ENCODE data around the gene ABHD2.

Gene ABHD2

GRCh38 chr15:89067751-89068150 lies 20.5 kb upstream of the ABHD2 start:
- FAIRE-seq, result no peak
- DNase-seq (ENCODE audit: insufficient read length, low spot score), result no peak
- TF ChIP-seq, protein P1, sequence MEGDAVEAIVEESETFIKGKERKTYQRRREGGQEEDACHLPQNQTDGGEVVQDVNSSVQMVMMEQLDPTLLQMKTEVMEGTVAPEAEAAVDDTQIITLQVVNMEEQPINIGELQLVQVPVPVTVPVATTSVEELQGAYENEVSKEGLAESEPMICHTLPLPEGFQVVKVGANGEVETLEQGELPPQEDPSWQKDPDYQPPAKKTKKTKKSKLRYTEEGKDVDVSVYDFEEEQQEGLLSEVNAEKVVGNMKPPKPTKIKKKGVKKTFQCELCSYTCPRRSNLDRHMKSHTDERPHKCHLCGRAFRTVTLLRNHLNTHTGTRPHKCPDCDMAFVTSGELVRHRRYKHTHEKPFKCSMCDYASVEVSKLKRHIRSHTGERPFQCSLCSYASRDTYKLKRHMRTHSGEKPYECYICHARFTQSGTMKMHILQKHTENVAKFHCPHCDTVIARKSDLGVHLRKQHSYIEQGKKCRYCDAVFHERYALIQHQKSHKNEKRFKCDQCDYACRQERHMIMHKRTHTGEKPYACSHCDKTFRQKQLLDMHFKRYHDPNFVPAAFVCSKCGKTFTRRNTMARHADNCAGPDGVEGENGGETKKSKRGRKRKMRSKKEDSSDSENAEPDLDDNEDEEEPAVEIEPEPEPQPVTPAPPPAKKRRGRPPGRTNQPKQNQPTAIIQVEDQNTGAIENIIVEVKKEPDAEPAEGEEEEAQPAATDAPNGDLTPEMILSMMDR (IDR thresholded peaks at IDR 0.05; ENCODE audit: insufficient read depth, missing control alignments), result no peak

GRCh38 chr15:89068325-89068784 lies 19.9 kb upstream of the ABHD2 start:
- TF ChIP-seq, protein P1 (IDR thresholded peaks at IDR 0.05; ENCODE audit: insufficient read depth, missing control alignments), result no peak
- FAIRE-seq, result no peak
- DNase-seq (ENCODE audit: insufficient read length, low spot score), result no peak

DNA sequence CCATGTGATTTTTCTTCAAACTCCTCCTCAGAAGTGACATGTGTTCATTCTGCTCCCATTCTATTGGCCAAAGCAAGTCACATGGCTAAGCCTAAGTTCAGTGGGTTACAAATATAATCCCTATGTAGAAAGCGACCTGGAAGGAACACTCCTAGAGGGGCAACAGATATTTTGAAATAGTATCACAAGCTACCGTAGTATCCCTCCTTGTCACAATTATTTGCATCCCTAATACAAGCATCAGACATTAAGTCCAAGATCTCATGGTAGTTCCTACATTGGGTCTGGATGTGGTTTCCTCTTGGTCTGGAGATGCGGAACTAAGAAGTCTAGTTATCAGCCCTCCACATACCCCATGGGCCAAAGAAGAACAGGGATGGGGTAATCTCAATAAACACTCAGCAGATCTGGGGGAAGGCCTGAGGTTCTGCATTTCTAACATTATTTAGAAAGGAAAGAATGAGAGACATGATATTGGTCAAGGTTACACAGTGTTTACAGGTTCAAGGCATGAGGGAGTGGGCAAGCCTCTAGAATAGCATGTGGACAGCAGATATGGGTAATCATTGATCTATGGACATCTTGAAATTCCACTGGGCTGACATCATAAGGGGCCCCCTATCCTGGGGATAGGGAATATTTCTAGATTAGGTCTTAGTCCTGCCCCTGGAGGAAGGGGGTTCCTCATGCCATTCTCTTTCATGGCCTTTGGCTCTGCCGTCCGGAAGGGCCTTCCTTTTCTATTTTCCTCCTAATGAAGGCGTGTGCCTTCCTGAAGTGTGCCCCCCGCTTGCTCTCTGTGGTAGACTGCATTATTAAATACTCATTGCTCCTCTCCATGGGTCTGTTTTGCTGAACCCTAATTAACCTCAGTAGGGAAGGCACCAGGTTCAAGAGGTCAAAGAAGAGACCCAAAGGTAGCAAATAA lies 17.8 kb upstream of the ABHD2 start:
- FAIRE-seq, result no peak

DNA sequence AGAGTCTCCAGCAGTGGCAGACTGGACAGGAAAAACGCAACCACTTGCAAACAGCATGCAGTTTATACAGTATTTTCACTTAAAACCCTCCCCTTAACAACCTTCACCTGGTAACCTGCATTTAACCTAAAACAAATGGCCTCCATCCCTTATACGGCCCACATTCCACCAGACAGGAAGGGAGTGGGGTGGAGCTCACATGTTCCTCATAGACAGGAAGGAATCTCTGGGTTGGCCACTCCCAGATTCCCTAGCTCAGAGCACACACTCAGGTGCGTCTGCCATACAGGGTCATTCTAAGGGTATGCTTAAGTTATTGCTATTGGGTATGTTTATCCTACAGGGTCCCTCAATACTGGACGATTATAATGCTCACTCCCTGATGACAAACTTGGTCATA lies 16.8 kb upstream of the ABHD2 start:
- DNase-seq (ENCODE audit: insufficient read length, low spot score) (no peak), FAIRE-seq (no peak)

More for the DNA sequence above, 17.8 kb upstream of the ABHD2 start:
- DNase-seq (ENCODE audit: insufficient read length, low spot score), result no peak
- TF ChIP-seq, protein P1 (IDR thresholded peaks at IDR 0.05; ENCODE audit: insufficient read depth, missing control alignments), result no peak

GRCh38 chr15:89072277-89072869 lies 15.9 kb upstream of the ABHD2 start:
- no peak for FAIRE-seq

More for the DNA sequence above, 16.8 kb upstream of the ABHD2 start:
- TF ChIP-seq, protein P1 (IDR thresholded peaks at IDR 0.05; ENCODE audit: insufficient read depth, missing control alignments), result no peak

DNA sequence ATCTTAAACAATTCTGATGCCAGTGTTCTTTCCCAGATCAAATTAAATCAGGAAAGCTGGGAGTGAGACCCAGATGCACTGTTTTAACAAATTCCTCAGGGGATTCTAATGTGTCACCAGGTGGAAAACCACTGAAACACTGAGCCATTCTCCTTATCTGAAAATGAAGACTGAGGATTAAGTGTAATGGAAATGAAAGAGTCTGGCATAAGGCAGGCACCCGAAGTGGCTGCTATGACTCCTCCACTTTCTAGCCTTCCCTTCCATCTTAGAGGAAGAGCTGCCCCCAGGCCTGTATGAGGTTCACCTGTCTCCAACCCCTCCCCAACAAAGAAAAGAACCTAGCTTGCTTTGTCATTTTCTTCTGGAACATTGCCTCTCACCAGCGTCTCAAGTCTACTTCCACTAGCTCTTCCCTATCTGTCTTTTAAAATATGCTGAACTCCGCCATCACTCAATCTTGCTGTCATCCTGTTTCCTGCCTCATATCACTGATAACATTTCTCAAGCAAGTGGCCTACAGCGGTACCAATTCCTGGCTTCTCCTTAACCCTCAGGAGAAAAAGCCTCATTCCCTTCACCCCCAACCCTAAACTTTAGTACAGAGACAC lies 13.7 kb upstream of the ABHD2 start:
- TF ChIP-seq, protein P1 (IDR thresholded peaks at IDR 0.05; ENCODE audit: insufficient read depth, missing control alignments), result no peak
- DNase-seq (ENCODE audit: insufficient read length, low spot score) (no peak), FAIRE-seq (no peak)

More at GRCh38 chr15:89072277-89072869, 15.9 kb upstream of the ABHD2 start:
- DNase-seq (ENCODE audit: insufficient read length, low spot score), result no peak
- TF ChIP-seq, protein P1 (IDR thresholded peaks at IDR 0.05; ENCODE audit: insufficient read depth, missing control alignments), result no peak
